ENCODE measurements around the gene DIS3L. TPM values are rescaled to one million over a fixed set of nuclear protein-coding genes. Genes with fewer than 3 reads are reported as not detected.
"Not testable (repeated sequence)": the region's sequence is repeated elsewhere in the genome, so short reads cannot be mapped to it uniquely, and the experiment has no call there.

DIS3L gene
- total RNA-seq, 4 donors from 2014 or later: 21.9 to 35.1 (median 32.1) TPM

- TF ChIP-seq POLR2A (IDR thresholded peaks at IDR 0.05): no peak
- TF ChIP-seq CTCF (IDR thresholded peaks at IDR 0.05 in 4 of 5, conservative IDR thresholded peaks at IDR 0.05 in 1 of 5): no peak
- Histone ChIP-seq H3K27ac (no peak overlapping the region), H3K4me3 (no peak overlapping the region), H3K36me3 (peaks cover 0 to 4% of the 10 kb centered on the region in 2 donors), H3K4me1 (peaks cover 15 to 17% of the 10 kb centered on the region in 2 donors), H3K27me3 (no peaks in the 10 kb centered on the region), H3K9me3 (no peaks in the 10 kb centered on the region)
- intact Hi-C loops (cut with DNase I; ENCODE audit: low total_unique reads) (no loop called here), in situ Hi-C loops (cut with MboI; ENCODE audit: low sequenced_read_pairs in 4 of 4) (loop anchor here in 3 of 4 donors (25.0 kb wide), 1 partner anchor 662 kb away; no protein-coding TSS in a partner anchor)
- DNase-seq (no peak), ATAC-seq (no peak)
These were observed 5.5 kb downstream of the DIS3L start for GRCh38 chr15:66298803-66299251.

- in situ Hi-C loops (cut with MboI; ENCODE audit: low sequenced_read_pairs in 4 of 4) (no loop called here), intact Hi-C loops (cut with DNase I; ENCODE audit: low total_unique reads) (no loop called here)
- Histone ChIP-seq H3K27ac (no peak overlapping the region), H3K4me1 (no peaks in the 10 kb centered on the region), H3K4me3 (no peak overlapping the region), H3K36me3 (peaks cover 0 to 16% of the 10 kb centered on the region in 2 donors), H3K9me3 (no peaks in the 10 kb centered on the region), H3K27me3 (no peaks in the 10 kb centered on the region)
- DNase-seq (no peak), ATAC-seq (no peak)
- TF ChIP-seq POLR2A (IDR thresholded peaks at IDR 0.05): no peak
- no peak for TF ChIP-seq CTCF (IDR thresholded peaks at IDR 0.05 in 4 of 5, conservative IDR thresholded peaks at IDR 0.05 in 1 of 5)
These were observed 9.3 kb downstream of the DIS3L start for GRCh38 chr15:66302489-66303278.

GRCh38 chr15:66304425-66304824 is 11.1 kb downstream of the DIS3L start:
- H3K36me3 ChIP-seq: peaks cover 0 to 28% of the 10 kb centered on the region in 2 donors
- not testable (repeated sequence) for ATAC-seq

GRCh38 chr15:66306381-66306780 is 13.0 kb downstream of the DIS3L start:
- no peak for TF ChIP-seq CTCF (IDR thresholded peaks at IDR 0.05 in 4 of 5, conservative IDR thresholded peaks at IDR 0.05 in 1 of 5)
- no peak for TF ChIP-seq POLR2A (IDR thresholded peaks at IDR 0.05)
- no peak overlapping the region for H3K4me3 ChIP-seq
- ATAC-seq: no peak
- intact Hi-C loops (cut with DNase I; ENCODE audit: low total_unique reads) (no loop called here), in situ Hi-C loops (cut with MboI; ENCODE audit: low sequenced_read_pairs in 4 of 4) (no loop called here)
- H3K27ac ChIP-seq: no peak overlapping the region
- no peaks in the 10 kb centered on the region for H3K4me1 ChIP-seq
- no peaks in the 10 kb centered on the region for H3K27me3 ChIP-seq
- H3K9me3 ChIP-seq: no peaks in the 10 kb centered on the region
- H3K36me3 ChIP-seq: peaks cover 0 to 45% of the 10 kb centered on the region in 2 donors
- DNase-seq: no peak

More at GRCh38 chr15:66304425-66304824, 11.1 kb downstream of the DIS3L start:
- intact Hi-C loops (cut with DNase I; ENCODE audit: low total_unique reads); H3K9me3 ChIP-seq; DNase-seq; in situ Hi-C loops (cut with MboI; ENCODE audit: low sequenced_read_pairs in 4 of 4); H3K4me3 ChIP-seq; H3K4me1 ChIP-seq; H3K27me3 ChIP-seq; H3K27ac ChIP-seq: not testable (repeated sequence)

- DNase-seq: no peak
- H3K4me1 ChIP-seq: no peaks in the 10 kb centered on the region
- no peaks in the 10 kb centered on the region for H3K27me3 ChIP-seq
- intact Hi-C loops (cut with DNase I; ENCODE audit: low total_unique reads): no loop called here
- H3K27ac ChIP-seq: no peak overlapping the region
- peaks cover 0 to 62% of the 10 kb centered on the region in 2 donors for H3K36me3 ChIP-seq
- TF ChIP-seq POLR2A (IDR thresholded peaks at IDR 0.05) (no peak), CTCF (IDR thresholded peaks at IDR 0.05 in 4 of 5, conservative IDR thresholded peaks at IDR 0.05 in 1 of 5) (no peak)
- in situ Hi-C loops (cut with MboI; ENCODE audit: low sequenced_read_pairs in 4 of 4): no loop called here
- H3K9me3 ChIP-seq: no peaks in the 10 kb centered on the region
- ATAC-seq: no peak
- no peak overlapping the region for H3K4me3 ChIP-seq
These were observed 15.2 kb downstream of the DIS3L start for GRCh38 chr15:66308531-66308930.
